GM23338 (cell line): ENCODE results near the gene ATP6V0A4.

Experiments
- CTCF ChIP-seq, 2 experiments: fragments of 200-600 bp in 1 of 2; sonication (generic) in 1 of 2; conservative IDR thresholded peaks; 2 replicates each; pipeline versions ENCODE4 v1.5.1 to v1.6.1; 2016 to 2017; ENCODE audit warnings: antibody characterized with exemption in 2 of 2, low read depth in 2 of 2, mild to moderate bottlenecking in 2 of 2, moderate library complexity in 1 of 2
- EZH2 ChIP-seq: fragments of 200-600 bp; sonication (generic); IDR thresholded peaks from one replicate; pipeline ENCODE4 v1.8.0; 2017; ENCODE audit warnings: antibody characterized with exemption, mild to moderate bottlenecking, low read depth; ENCODE audit not compliant: unreplicated experiment

GRCh38 chr7:138668229-138668596, 129.8 kb downstream of the ATP6V0A4 start:
- TF ChIP-seq EZH2: no peak
- no peak for TF ChIP-seq CTCF (conservative IDR thresholded peaks at IDR 0.05; ENCODE audit: low read depth in 2 of 2)
